ENCODE data around the gene MAPK8. TPM values are rescaled to one million over a fixed set of nuclear protein-coding genes. Genes with fewer than 3 reads are reported as not detected.

Gene MAPK8
- total RNA-seq, 1 donor from 2014 or later: 56.6 TPM

GRCh38 chr10:48369501-48369900, 63.0 kb downstream of the MAPK8 start:
- no peak overlapping the region for H3K4me3 Mint-ChIP-seq
- peaks cover 6% of the 10 kb centered on the region for H3K4me1 Mint-ChIP-seq
- no peak overlapping the region for H3K27ac Mint-ChIP-seq (ENCODE audit: unreplicated experiment)
- no peak for DNase-seq (ENCODE audit: low read depth, low spot score)
- H3K36me3 Mint-ChIP-seq (ENCODE audit: low read depth): peaks cover 20% of the 10 kb centered on the region
- TF ChIP-seq CTCF (conservative IDR thresholded peaks at IDR 0.05): no peak
- peaks cover 15% of the 10 kb centered on the region for H3K9me3 Mint-ChIP-seq
- no peaks in the 10 kb centered on the region for H3K27me3 Mint-ChIP-seq (ENCODE audit: low read depth)

- Mint-ChIP-seq H3K9me3 (peaks cover 24% of the 10 kb centered on the region), H3K27me3 (ENCODE audit: low read depth) (no peaks in the 10 kb centered on the region), H3K36me3 (ENCODE audit: low read depth) (peaks cover 38% of the 10 kb centered on the region), H3K4me3 (no peak overlapping the region), H3K4me1 (no peaks in the 10 kb centered on the region), H3K27ac (ENCODE audit: unreplicated experiment) (no peak overlapping the region)
- no peak for DNase-seq (ENCODE audit: low read depth, low spot score)
- TF ChIP-seq CTCF (conservative IDR thresholded peaks at IDR 0.05): no peak
Observed at GRCh38 chr10:48377751-48378530, 71.5 kb downstream of the MAPK8 start.

- no peak for DNase-seq (ENCODE audit: low read depth, low spot score)
- no peaks in the 10 kb centered on the region for H3K27me3 Mint-ChIP-seq (ENCODE audit: low read depth)
- H3K4me1 Mint-ChIP-seq: no peaks in the 10 kb centered on the region
- peaks cover 19% of the 10 kb centered on the region for H3K9me3 Mint-ChIP-seq
- H3K36me3 Mint-ChIP-seq (ENCODE audit: low read depth): peaks cover 33% of the 10 kb centered on the region
- no peak for TF ChIP-seq CTCF (conservative IDR thresholded peaks at IDR 0.05)
- no peak overlapping the region for H3K27ac Mint-ChIP-seq (ENCODE audit: unreplicated experiment)
- H3K4me3 Mint-ChIP-seq: no peak overlapping the region
Observed at GRCh38 chr10:48378675-48379074, 72.2 kb downstream of the MAPK8 start.

- H3K36me3 Mint-ChIP-seq (ENCODE audit: low read depth): peaks cover 14% of the 10 kb centered on the region
Observed at GRCh38 chr10:48381971-48382370, 75.5 kb downstream of the MAPK8 start.

GRCh38 chr10:48382982-48383381, 76.5 kb downstream of the MAPK8 start:
- Mint-ChIP-seq H3K4me1 (no peaks in the 10 kb centered on the region), H3K36me3 (ENCODE audit: low read depth) (peaks cover 14% of the 10 kb centered on the region), H3K4me3 (no peak overlapping the region), H3K27me3 (ENCODE audit: low read depth) (no peaks in the 10 kb centered on the region), H3K9me3 (peaks cover 4% of the 10 kb centered on the region), H3K27ac (ENCODE audit: unreplicated experiment) (no peak overlapping the region)
- no peak for DNase-seq (ENCODE audit: low read depth, low spot score)
- no peak for TF ChIP-seq CTCF (conservative IDR thresholded peaks at IDR 0.05)

More at GRCh38 chr10:48381971-48382370, 75.5 kb downstream of the MAPK8 start:
- H3K27me3 Mint-ChIP-seq (ENCODE audit: low read depth): no peaks in the 10 kb centered on the region
- peaks cover 4% of the 10 kb centered on the region for H3K9me3 Mint-ChIP-seq
- H3K27ac Mint-ChIP-seq (ENCODE audit: unreplicated experiment): no peak overlapping the region
- TF ChIP-seq CTCF (conservative IDR thresholded peaks at IDR 0.05): no peak
- no peaks in the 10 kb centered on the region for H3K4me1 Mint-ChIP-seq
- no peak overlapping the region for H3K4me3 Mint-ChIP-seq
- DNase-seq (ENCODE audit: low read depth, low spot score): no peak

Measured in neural crest cell (in vitro differentiated cells).